ENCODE results near the gene ZMYM3.
A peak's percentile ranks its signal among the peaks of the same experiment; 100 is the strongest.
"Not testable (repeated sequence)": the region's sequence is repeated elsewhere in the genome, so short reads cannot be mapped to it uniquely, and the experiment has no call there.

Gene ZMYM3

GRCh38 chrX:71283403-71284143, 29.6 kb upstream of the ZMYM3 start, which contains the start of gene NONO:
Gene NONO, plus strand, starts transcription at chrX:71283635. Its CDS starts 7,003 bp downstream, at chrX:71290638.
- ATAC-seq: peak; percentile 91
- TF ChIP-seq ESRRG (CRISPR knock-in tag; IDR thresholded peaks at IDR 0.05): peak; percentile 40; the same call in 1 of the 2 replicates
- TF ChIP-seq ZNF70 (CRISPR knock-in tag; IDR thresholded peaks at IDR 0.05): peak; percentile 84
- no peak for TF ChIP-seq PATZ1 (CRISPR knock-in tag; IDR thresholded peaks at IDR 0.05; ENCODE audit: borderline replicate concordance)
- no peak for TF ChIP-seq TCF4 (CRISPR knock-in tag; IDR thresholded peaks at IDR 0.05; ENCODE audit: borderline replicate concordance)
- no peak for TF ChIP-seq CREB5 (CRISPR knock-in tag; IDR thresholded peaks at IDR 0.05; ENCODE audit: low read depth)

DNA sequence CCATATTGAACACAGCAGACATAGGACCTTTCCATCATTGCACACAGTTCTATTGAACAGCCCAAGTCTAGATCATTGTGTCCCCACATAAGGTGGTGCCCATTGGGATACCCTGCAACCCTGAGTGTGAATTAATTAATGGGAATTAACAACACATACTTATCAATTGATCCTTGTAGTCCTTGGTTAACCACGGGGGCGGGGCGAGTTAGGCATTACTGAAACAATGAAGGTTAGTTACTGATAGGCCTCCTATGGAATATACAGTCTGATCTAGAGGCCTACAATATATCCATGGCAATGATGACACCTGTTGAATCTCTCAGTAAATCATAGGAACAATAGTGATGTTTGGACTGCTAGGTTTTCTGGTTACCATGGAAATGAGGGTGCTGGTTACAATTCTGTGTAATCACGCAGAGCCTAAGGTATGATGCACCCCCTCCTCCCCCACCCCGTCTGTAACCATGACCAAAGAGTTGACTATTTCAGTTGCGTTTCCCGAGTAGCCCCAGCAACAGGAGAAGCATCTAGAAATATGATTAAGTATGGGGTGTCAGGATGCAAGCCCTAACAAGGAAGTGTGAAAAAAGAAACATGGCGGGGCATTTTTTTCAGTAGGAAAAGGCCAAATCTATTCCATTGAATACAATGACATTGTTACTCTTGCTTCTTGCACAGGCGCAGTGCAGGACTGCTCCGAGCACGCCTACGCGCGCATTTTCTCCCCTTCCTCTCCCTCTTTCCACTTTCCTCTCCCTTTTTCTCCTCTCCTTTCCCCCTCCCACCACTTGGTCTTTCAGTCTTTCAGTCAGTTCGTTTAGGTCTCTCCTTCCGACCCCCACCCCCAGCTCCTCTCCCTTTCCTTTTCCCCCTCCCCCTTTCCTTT, 28.8 kb upstream of the ZMYM3 start:
- no peak for TF ChIP-seq BACH2 (CRISPR knock-in tag; IDR thresholded peaks at IDR 0.05; ENCODE audit: borderline replicate concordance)
- no peak for TF ChIP-seq PPARA (CRISPR knock-in tag; IDR thresholded peaks at IDR 0.05; ENCODE audit: borderline replicate concordance)
- 0 out of 2 replicates have a peak, but pooled peaks have one; percentile 28 for TF ChIP-seq ZFP3 (CRISPR knock-in tag; IDR thresholded peaks at IDR 0.05)
- peak; percentile 74 for ATAC-seq

- not testable (repeated sequence) for ATAC-seq
Observed at GRCh38 chrX:71281300-71281699, 27.4 kb upstream of the ZMYM3 start.

DNA sequence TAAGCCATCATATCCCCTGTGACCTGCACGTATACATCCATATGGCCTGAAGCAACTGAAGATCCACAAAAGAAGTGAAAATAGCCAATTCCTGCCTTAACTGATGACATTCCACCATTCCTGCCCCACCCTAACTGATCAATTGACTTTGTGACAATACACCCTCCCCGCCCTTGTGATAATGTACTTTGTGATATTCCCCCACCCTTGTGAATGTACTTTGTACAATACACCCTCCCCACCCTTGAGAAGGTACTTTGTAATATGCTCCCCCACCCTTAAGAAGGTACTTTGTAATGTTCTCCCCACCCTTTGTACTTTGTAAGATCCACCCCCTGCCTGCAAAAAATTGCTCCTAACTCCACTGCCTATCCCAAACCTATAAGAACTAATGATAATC, 18.4 kb upstream of the ZMYM3 start:
- ATAC-seq: not testable (repeated sequence)

GRCh38 chrX:71269801-71270395, 16.0 kb upstream of the ZMYM3 start:
- TF ChIP-seq CSDC2 (CRISPR knock-in tag; IDR thresholded peaks at IDR 0.05) (no peak), BACH2 (CRISPR knock-in tag; IDR thresholded peaks at IDR 0.05; ENCODE audit: borderline replicate concordance) (no peak), TSHZ2 (CRISPR knock-in tag; IDR thresholded peaks at IDR 0.05) (no peak), ZC3H10 (CRISPR knock-in tag; IDR thresholded peaks at IDR 0.05) (no peak), OSR1 (CRISPR knock-in tag; IDR thresholded peaks at IDR 0.05) (no peak), TOX (CRISPR knock-in tag; IDR thresholded peaks at IDR 0.05; ENCODE audit: borderline replicate concordance) (no peak), SNAI2 (CRISPR knock-in tag; IDR thresholded peaks at IDR 0.05) (no peak), ZFP30 (CRISPR knock-in tag; IDR thresholded peaks at IDR 0.05) (no peak), PPARA (CRISPR knock-in tag; IDR thresholded peaks at IDR 0.05; ENCODE audit: borderline replicate concordance) (no peak), ZNF565 (CRISPR knock-in tag; conservative IDR thresholded peaks at IDR 0.05; ENCODE audit: low read depth) (no peak), ZNF8 (CRISPR knock-in tag; IDR thresholded peaks at IDR 0.05) (no peak), TCF4 (CRISPR knock-in tag; IDR thresholded peaks at IDR 0.05; ENCODE audit: borderline replicate concordance) (no peak), RARB (CRISPR knock-in tag; IDR thresholded peaks at IDR 0.05) (no peak), PATZ1 (CRISPR knock-in tag; IDR thresholded peaks at IDR 0.05; ENCODE audit: borderline replicate concordance) (no peak), ISL1 (CRISPR knock-in tag; IDR thresholded peaks at IDR 0.05) (no peak)
- TF ChIP-seq, protein P1, sequence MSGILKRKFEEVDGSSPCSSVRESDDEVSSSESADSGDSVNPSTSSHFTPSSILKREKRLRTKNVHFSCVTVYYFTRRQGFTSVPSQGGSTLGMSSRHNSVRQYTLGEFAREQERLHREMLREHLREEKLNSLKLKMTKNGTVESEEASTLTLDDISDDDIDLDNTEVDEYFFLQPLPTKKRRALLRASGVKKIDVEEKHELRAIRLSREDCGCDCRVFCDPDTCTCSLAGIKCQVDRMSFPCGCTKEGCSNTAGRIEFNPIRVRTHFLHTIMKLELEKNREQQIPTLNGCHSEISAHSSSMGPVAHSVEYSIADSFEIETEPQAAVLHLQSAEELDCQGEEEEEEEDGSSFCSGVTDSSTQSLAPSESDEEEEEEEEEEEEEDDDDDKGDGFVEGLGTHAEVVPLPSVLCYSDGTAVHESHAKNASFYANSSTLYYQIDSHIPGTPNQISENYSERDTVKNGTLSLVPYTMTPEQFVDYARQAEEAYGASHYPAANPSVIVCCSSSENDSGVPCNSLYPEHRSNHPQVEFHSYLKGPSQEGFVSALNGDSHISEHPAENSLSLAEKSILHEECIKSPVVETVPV (CRISPR knock-in tag; IDR thresholded peaks at IDR 0.05): no peak
- no peak for ATAC-seq

DNA sequence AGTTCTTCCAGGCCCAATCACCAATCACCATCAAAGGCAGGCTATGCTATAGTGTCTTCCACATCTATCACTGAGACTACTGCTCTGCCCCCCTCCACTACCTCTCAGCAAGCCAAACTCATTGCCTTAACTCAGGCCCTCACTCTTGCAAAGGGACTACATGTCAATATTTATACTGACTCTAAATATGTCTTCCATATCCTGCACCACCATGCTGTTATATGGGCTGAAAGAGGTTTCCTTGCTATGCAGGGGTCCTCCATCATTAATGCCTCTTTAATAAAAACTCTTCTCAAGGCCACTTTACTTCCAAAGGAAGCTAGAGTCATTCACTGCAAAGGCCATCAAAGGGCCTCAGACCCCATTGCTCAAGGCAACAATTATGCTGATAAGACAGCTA, 14.7 kb upstream of the ZMYM3 start:
- ATAC-seq: not testable (repeated sequence)

Data from SK-N-SH treated with all-trans-retinoic acid at 6 μM for 48 hours (cell line).